Smooth muscle cell (in vitro differentiated cells): Measurements from ENCODE around the gene KIF21B. TPM values are rescaled to one million over a fixed set of nuclear protein-coding genes. Genes with fewer than 3 reads are reported as not detected.

Source experiments
- DNase-seq: peaks from one replicate; lab custom pipeline; 2025; ENCODE audit not compliant: unreplicated experiment; lab: John Stamatoyannopoulos, UW
- H2AFZ ChIP-seq: fragments of 200-600 bp; sonication (generic); 2 replicates; pipeline ENCODE4 v1.6.0; 2016; ENCODE audit warnings: antibody characterized with exemption, low read depth, mild to moderate bottlenecking
- H3F3A ChIP-seq: fragments of 200-600 bp; sonication (generic); 2 replicates; pipeline ENCODE4 v1.6.0; 2017; ENCODE audit warnings: antibody characterized with exemption, low read depth
- H3K27ac ChIP-seq: fragments of 200-600 bp; sonication (generic); 2 replicates; pipeline ENCODE4 v1.5.1; 2016; ENCODE audit warnings: low read depth, mild to moderate bottlenecking
- H3K27me3 ChIP-seq: fragments of 200-600 bp; sonication (generic); 2 replicates; pipeline ENCODE4 v1.6.1; 2016; ENCODE audit warnings: low read depth, mild to moderate bottlenecking
- H3K36me3 ChIP-seq: fragments of 200-600 bp; sonication (generic); 2 replicates; pipeline ENCODE4 v1.5.1; 2016; ENCODE audit warnings: low read depth
- H3K4me1 ChIP-seq: fragments of 200-600 bp; sonication (generic); 2 replicates; pipeline ENCODE4 v1.5.1; 2016; ENCODE audit warnings: low read depth
- H3K4me2 ChIP-seq: fragments of 200-600 bp; sonication (generic); 2 replicates; pipeline ENCODE4 v1.6.0; 2016; ENCODE audit warnings: mild to moderate bottlenecking
- H3K4me3 ChIP-seq: fragments of 200-600 bp; sonication (generic); 2 replicates; pipeline ENCODE4 v1.5.1; 2016; ENCODE audit warnings: mild to moderate bottlenecking
- H3K79me2 ChIP-seq: fragments of 200-600 bp; sonication (generic); 2 replicates; pipeline ENCODE4 v1.6.0; 2016; ENCODE audit warnings: low read depth, mild to moderate bottlenecking
- H3K9ac ChIP-seq: fragments of 200-600 bp; sonication (generic); 2 replicates; pipeline ENCODE4 v1.6.0; 2016; ENCODE audit warnings: low read depth
- H3K9me3 ChIP-seq: fragments of 200-600 bp; sonication (generic); replicated peaks from 2 replicates; pipeline ENCODE4 v1.5.1; 2016; ENCODE audit warnings: low read depth
- H4K20me1 ChIP-seq: fragments of 200-600 bp; sonication (generic); 2 replicates; pipeline ENCODE4 v1.6.0; 2016; ENCODE audit warnings: low read depth
- WGBS: methylation state at CpG from one replicate; pipeline ENCODE4 v1.1.7; 2016; ENCODE audit warnings: low lambda C conversion rate; 5-methylcytosine and 5-hydroxymethylcytosine counted together
- polyA plus RNA-seq: library from polyadenylated mRNA; unstranded; fragments of >200 nt; fragmentation: Nextera tagmentation; extraction: Ambion mirVana; gene quantifications from 2 replicates; pipeline ENCODE4 v1.2.1, GENCODE V29; 2016
- total RNA-seq: library from RNA; depleted of rRNA; stranded (reverse); fragments of >200 nt; gene quantifications from 2 replicates; pipeline ENCODE4 v1.2.3, GENCODE V29; 2014
- TF ChIP-seq, protein P1 (sequence below): fragments of 200-600 bp; sonication (generic); IDR thresholded peaks from 2 replicates; pipeline ENCODE4 v1.5.1; 2017; ENCODE audit warnings: borderline replicate concordance, mild to moderate bottlenecking, antibody characterized with exemption; ENCODE audit not compliant: insufficient read depth, poor library complexity, severe bottlenecking

The KIF21B gene
- total and polyA plus RNA-seq, 2 experiments from 2014 or later, result 1.0 to 1.9 TPM

DNA sequence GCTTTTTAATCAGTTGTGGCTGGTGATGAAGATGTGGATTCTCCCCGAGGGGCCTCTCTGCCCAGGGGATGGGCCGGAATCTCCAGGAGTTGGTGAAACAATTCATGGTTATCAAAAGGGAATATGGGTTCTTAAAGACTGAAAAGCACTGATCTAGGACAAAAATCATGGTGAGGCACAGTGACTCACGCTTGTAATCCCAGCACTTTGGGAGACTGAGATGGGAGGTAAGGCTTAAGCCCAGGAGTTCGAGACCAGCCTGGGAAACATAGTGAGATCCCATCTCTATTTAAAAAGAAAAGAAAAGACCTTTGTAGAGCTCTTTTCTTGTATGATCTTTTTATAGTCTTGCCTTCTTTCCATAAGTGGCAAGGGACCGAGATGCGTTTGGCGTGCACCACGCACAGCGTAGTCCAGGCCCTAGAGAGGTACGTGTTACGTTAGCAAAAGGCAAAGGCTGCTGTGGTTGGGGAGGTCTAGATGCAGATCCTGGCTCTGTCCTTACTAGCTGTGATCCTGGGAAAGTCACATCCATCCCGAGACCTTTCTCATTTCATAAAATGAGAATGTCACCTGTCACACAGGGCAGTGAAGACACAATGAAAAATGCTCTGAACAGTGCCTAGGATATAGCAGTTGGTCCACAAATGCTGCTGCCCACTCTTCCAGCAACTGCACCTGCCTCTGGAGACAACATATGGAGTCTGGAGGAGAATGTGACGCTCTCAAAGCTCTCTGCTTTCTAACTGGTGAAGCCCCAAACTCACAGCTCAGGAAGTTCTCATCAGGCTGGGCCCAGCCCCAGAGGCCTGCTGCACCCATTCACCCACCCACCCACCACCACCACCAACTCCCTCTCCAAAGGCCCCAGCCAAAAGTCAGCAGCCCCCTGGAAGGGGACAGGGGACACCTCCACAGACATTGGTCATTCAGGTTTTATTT is 54.8 kb downstream of the KIF21B start:
- H3F3A ChIP-seq, result no peaks in the 10 kb centered on the region
- TF ChIP-seq, protein P1, sequence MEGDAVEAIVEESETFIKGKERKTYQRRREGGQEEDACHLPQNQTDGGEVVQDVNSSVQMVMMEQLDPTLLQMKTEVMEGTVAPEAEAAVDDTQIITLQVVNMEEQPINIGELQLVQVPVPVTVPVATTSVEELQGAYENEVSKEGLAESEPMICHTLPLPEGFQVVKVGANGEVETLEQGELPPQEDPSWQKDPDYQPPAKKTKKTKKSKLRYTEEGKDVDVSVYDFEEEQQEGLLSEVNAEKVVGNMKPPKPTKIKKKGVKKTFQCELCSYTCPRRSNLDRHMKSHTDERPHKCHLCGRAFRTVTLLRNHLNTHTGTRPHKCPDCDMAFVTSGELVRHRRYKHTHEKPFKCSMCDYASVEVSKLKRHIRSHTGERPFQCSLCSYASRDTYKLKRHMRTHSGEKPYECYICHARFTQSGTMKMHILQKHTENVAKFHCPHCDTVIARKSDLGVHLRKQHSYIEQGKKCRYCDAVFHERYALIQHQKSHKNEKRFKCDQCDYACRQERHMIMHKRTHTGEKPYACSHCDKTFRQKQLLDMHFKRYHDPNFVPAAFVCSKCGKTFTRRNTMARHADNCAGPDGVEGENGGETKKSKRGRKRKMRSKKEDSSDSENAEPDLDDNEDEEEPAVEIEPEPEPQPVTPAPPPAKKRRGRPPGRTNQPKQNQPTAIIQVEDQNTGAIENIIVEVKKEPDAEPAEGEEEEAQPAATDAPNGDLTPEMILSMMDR, result no peak
- no peak overlapping the region for H3K27ac ChIP-seq
- no peaks in the 10 kb centered on the region for H3K79me2 ChIP-seq
- H3K27me3 ChIP-seq, result no peaks in the 10 kb centered on the region
- H4K20me1 ChIP-seq, result no peaks in the 10 kb centered on the region
- H3K4me2 ChIP-seq, result no peak overlapping the region
- no peak for DNase-seq
- H3K4me3 ChIP-seq, result no peak overlapping the region
- H3K4me1 ChIP-seq, result no peaks in the 10 kb centered on the region
- WGBS, result 88% methylated on average over 13 of the region's 13 CpGs
- H2AFZ ChIP-seq, result no peak overlapping the region
- no peaks in the 10 kb centered on the region for H3K9me3 ChIP-seq
- no peak overlapping the region for H3K9ac ChIP-seq
- no peaks in the 10 kb centered on the region for H3K36me3 ChIP-seq

DNA sequence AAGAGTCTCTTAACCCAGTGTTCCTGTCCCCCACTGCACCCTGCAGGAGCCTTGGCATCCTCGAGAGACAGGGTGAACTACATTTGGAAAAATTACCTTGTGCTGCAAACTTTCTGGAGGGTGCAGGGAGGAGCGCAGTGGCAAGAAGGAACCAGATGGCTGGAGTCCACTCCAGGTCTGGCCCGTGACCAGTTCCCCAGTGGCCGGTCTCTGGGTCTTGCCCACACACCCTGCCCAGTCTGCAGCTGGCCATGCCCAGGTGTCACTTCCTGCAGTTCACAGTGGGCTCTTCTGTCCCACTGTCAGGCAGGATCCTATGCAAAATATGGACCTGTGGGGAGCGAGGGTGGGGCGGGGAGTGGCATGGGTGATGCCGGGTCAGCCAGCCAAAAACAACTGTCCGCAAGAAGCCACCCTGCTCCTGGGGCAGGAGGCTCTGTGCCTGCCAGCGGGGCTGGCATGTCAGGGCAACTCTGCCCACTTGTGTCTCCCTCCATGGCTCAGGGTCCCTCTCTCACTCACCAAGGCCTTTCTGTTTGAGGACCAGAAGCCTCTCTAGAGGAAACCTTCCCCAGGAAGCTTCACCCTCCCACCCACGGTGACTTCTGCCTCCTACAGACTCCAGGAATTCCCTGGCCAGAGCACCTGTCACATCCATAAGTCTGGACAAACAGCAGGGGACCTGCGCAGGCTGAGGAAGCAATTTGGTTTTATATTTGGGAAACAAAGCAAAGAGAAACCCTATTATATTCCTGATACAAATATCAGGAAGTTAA is 55.6 kb downstream of the KIF21B start:
- H3K79me2 ChIP-seq, result no peaks in the 10 kb centered on the region
- DNase-seq, result no peak
- H3K9me3 ChIP-seq, result no peaks in the 10 kb centered on the region
- H3K4me3 ChIP-seq, result no peak overlapping the region
- TF ChIP-seq, protein P1, result no peak
- no peak overlapping the region for H3K9ac ChIP-seq
- no peaks in the 10 kb centered on the region for H3K27me3 ChIP-seq
- H3K4me2 ChIP-seq, result no peak overlapping the region
- no peak overlapping the region for H2AFZ ChIP-seq
- WGBS, result 94% methylated on average over 11 of the region's 11 CpGs
- no peaks in the 10 kb centered on the region for H4K20me1 ChIP-seq
- H3K27ac ChIP-seq, result no peak overlapping the region
- no peaks in the 10 kb centered on the region for H3K4me1 ChIP-seq
- no peaks in the 10 kb centered on the region for H3F3A ChIP-seq
- no peaks in the 10 kb centered on the region for H3K36me3 ChIP-seq

DNA sequence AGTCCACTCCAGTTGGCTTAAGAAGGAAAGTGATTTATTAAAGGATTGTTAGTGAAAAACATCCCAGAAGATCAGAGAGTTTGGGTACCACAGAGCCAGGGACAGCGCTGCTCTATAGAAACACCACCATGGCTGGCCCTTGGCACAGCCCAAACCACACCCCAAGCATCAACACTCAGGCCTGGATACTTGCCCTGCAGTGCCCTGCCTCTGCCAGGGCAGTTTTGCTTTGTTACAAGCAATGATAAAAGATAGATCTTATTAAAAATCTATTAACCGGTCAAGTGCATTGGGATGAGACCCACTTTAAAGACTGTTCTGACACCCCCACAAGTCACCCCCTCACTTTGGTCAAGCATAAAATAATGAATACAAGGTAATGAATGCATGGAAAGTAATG is 56.6 kb downstream of the KIF21B start:
- H2AFZ ChIP-seq, result no peak overlapping the region
- 100% methylated on average over 2 of the region's 2 CpGs for WGBS
- no peaks in the 10 kb centered on the region for H3K4me1 ChIP-seq
- no peak overlapping the region for H3K9ac ChIP-seq
- no peak overlapping the region for H3K4me2 ChIP-seq
- no peak for DNase-seq
- no peaks in the 10 kb centered on the region for H3K27me3 ChIP-seq
- H3F3A ChIP-seq, result no peaks in the 10 kb centered on the region
- no peaks in the 10 kb centered on the region for H3K36me3 ChIP-seq
- no peak overlapping the region for H3K27ac ChIP-seq
- no peak overlapping the region for H3K4me3 ChIP-seq
- no peaks in the 10 kb centered on the region for H3K79me2 ChIP-seq
- H4K20me1 ChIP-seq, result no peaks in the 10 kb centered on the region
- no peaks in the 10 kb centered on the region for H3K9me3 ChIP-seq
- TF ChIP-seq, protein P1, result no peak
